Panc1 (cell line): ENCODE measurements around the gene TGFB1I1. TPM values are rescaled to one million over a fixed set of nuclear protein-coding genes. Genes with fewer than 3 reads are reported as not detected.

ENCODE experiments used
- ATAC-seq: fragments of 200-7000 bp; cut with Tn5 transposase; 2 replicates; pipeline ENCODE4 v1.9.1; 2020; ENCODE audit warnings: mild to moderate bottlenecking, moderate library complexity
- BruUV-seq: library from RNA; stranded (reverse); fragments of 400-500 nt; replicated peaks from 2 replicates; lab custom pipeline; 2021; lab: Mats Ljungman, UMichigan
- CTCF ChIA-PET: fragments of 300-600 bp; sonication (Branson Sonifier 250); formaldehyde crosslinking; loops from one replicate; lab custom pipeline; 2022; ENCODE audit warnings: antibody characterized with exemption; lab: Charles Lee
- POLR2A ChIA-PET: fragments of 300-600 bp; sonication (Branson Sonifier 250); formaldehyde crosslinking; loops from one replicate; lab custom pipeline; 2022; ENCODE audit warnings: antibody characterized with exemption; lab: Charles Lee
- DNase-seq: peaks from one replicate; pipeline ENCODE4 v3.0.0-alpha.2; 2010; ENCODE audit warnings: low read depth, low spot score
- H3K27ac ChIP-seq: 2 replicates; pipeline ENCODE4 v1.5.1; 2011; ENCODE audit warnings: mild to moderate bottlenecking, low read length, inconsistent platforms
- H3K27me3 ChIP-seq: fragments of 200-500 bp; sonication (Bioruptor generic); 2 replicates; pipeline ENCODE4 v1.6.0; 2014; ENCODE audit warnings: low read length, inconsistent platforms; ENCODE audit not compliant: control insufficient read depth, insufficient read depth
- H3K36me3 ChIP-seq: fragments of 200-500 bp; sonication (Bioruptor generic); 2 replicates; pipeline ENCODE4 v1.5.1; 2014; ENCODE audit warnings: inconsistent platforms, mild to moderate bottlenecking, low read length, moderate library complexity; ENCODE audit not compliant: control insufficient read depth, insufficient read depth
- H3K4me1 ChIP-seq: 2 replicates; pipeline ENCODE4 v1.5.1; 2011; ENCODE audit warnings: inconsistent platforms, mild to moderate bottlenecking, low read length, moderate library complexity; ENCODE audit not compliant: control insufficient read depth, insufficient read depth
- H3K4me3 ChIP-seq, 2 experiments: 2 replicates each; pipeline ENCODE4 v1.5.1; 2011 to 2012; ENCODE audit warnings: low read depth in 2 of 2, low read length in 2 of 2, mild to moderate bottlenecking in 2 of 2, inconsistent platforms in 1 of 2, moderate library complexity in 1 of 2
- H3K9me3 ChIP-seq: fragments of 200-500 bp; sonication (Bioruptor generic); 2 replicates; pipeline ENCODE4 v1.5.1; 2014; ENCODE audit warnings: low read depth, mild to moderate bottlenecking, inconsistent platforms, low read length, moderate library complexity; ENCODE audit not compliant: control insufficient read depth, insufficient read depth
- CTCF ChIP-seq: fragments of 450-650 bp; IDR thresholded peaks from 2 replicates; pipeline ENCODE4 v1.5.1; 2017; ENCODE audit warnings: mild to moderate bottlenecking
- POLR2AphosphoS5 ChIP-seq: IDR thresholded peaks from 2 replicates; pipeline ENCODE4 v1.6.1; 2012; ENCODE audit warnings: mild to moderate bottlenecking, low read depth, low read length, moderate library complexity
- REST ChIP-seq, 2 experiments: IDR thresholded peaks; 2 replicates each; pipeline ENCODE4 v1.6.1; 2011 to 2012; ENCODE audit warnings: low read depth in 2 of 2, control low read depth in 1 of 2, low read length in 1 of 2, mild to moderate bottlenecking in 1 of 2, moderate library complexity in 1 of 2; ENCODE audit not compliant: insufficient read depth in 1 of 2
- SIN3A ChIP-seq: IDR thresholded peaks from 2 replicates; pipeline ENCODE4 v1.6.1; 2012; ENCODE audit warnings: low read depth, mild to moderate bottlenecking, low read length, moderate library complexity, borderline replicate concordance; ENCODE audit not compliant: insufficient read depth
- TCF7L2 ChIP-seq: IDR thresholded peaks from 2 replicates; pipeline ENCODE4 v1.6.1; 2011; ENCODE audit warnings: mild to moderate bottlenecking, low read depth, low read length, inconsistent platforms
- in situ Hi-C: cut with HindIII; loops from 2 replicates; pipeline ENCODE4 v1.10.0; 2016; ENCODE audit warnings: low sequenced_read_pairs, low pct_unique_long_range_greater_than_20kb
- intact Hi-C: fragments of 100-400 bp; cut with micrococcal nuclease; formaldehyde crosslinking; loops from one replicate; pipeline ENCODE4 v1.10.0; 2022; ENCODE audit not compliant: unreplicated experiment
- total RNA-seq: library from RNA; stranded (reverse); gene quantifications from one replicate; pipeline ENCODE4 v1.2.1, GENCODE V29; 2021; ENCODE audit not compliant: unreplicated experiment

The TGFB1I1 gene
- total RNA-seq, 1 experiment from 2014 or later = 32.5 TPM

- intact Hi-C loops (no loop called here), in situ Hi-C loops (no loop called here)
- Histone ChIP-seq H3K9me3 (no peaks in the 10 kb centered on the region), H3K36me3 (no peaks in the 10 kb centered on the region), H3K4me1 (0 out of 2 replicates have a peak, but pooled peaks cover 4% of the 10 kb centered on the region), H3K4me3 (no peak overlapping the region), H3K27ac (no peak overlapping the region), H3K27me3 (no peaks in the 10 kb centered on the region)
- CTCF ChIA-PET = no interaction called here
- DNase-seq = no peak
- no TSS peak for BruUV-seq
- no peak for TF ChIP-seq TCF7L2
- TF ChIP-seq POLR2AphosphoS5 = no peak; the same call in 1 of the 2 replicates
- no peak for TF ChIP-seq CTCF
- TF ChIP-seq REST (IDR thresholded peaks at IDR 0.05; ENCODE audit: insufficient read depth in 1 of 2, low read depth in 2 of 2, low read length in 1 of 2) = no peak
- TF ChIP-seq SIN3A = no peak
- ATAC-seq = no peak
- POLR2A ChIA-PET = no interaction called here
Measured at GRCh38 chr16:31467858-31468257, 4.1 kb upstream of the TGFB1I1 start.

GRCh38 chr16:31470615-31471014 is 1.3 kb upstream of the TGFB1I1 start:
- ATAC-seq (no peak), DNase-seq (no peak)
- intact Hi-C loops (loop anchor here (5.0 kb wide), 1 partner anchor 227 kb away; no protein-coding TSS in a partner anchor), in situ Hi-C loops (no loop called here)
- H3K4me3 ChIP-seq = no peak overlapping the region
- BruUV-seq = no TSS peak
- POLR2A ChIA-PET = no interaction called here
- TF ChIP-seq REST (IDR thresholded peaks at IDR 0.05; ENCODE audit: insufficient read depth in 1 of 2, low read depth in 2 of 2, low read length in 1 of 2) (no peak), POLR2AphosphoS5 (no peak), SIN3A (no peak), TCF7L2 (no peak), CTCF (no peak)
- no peak overlapping the region for H3K27ac ChIP-seq
- 0 out of 2 replicates have a peak, but pooled peaks cover 4% of the 10 kb centered on the region for H3K4me1 ChIP-seq
- CTCF ChIA-PET = no interaction called here
- H3K36me3 ChIP-seq = peaks cover 3% of the 10 kb centered on the region; the same call in 1 of the 2 replicates
- H3K27me3 ChIP-seq = no peaks in the 10 kb centered on the region
- no peaks in the 10 kb centered on the region for H3K9me3 ChIP-seq
